Panc1 (cell line): Measurements from ENCODE around the gene SYAP1. TPM values are rescaled to one million over a fixed set of nuclear protein-coding genes. Genes with fewer than 3 reads are reported as not detected.

Experiments used
- ATAC-seq: fragments of 200-7000 bp; cut with Tn5 transposase; 2 replicates; pipeline ENCODE4 v1.9.1; 2020; ENCODE audit warnings: mild to moderate bottlenecking, moderate library complexity
- BruUV-seq: library from RNA; stranded (reverse); fragments of 400-500 nt; replicated peaks from 2 replicates; lab custom pipeline; 2021; lab: Mats Ljungman, UMichigan
- CTCF ChIA-PET: fragments of 300-600 bp; sonication (Branson Sonifier 250); formaldehyde crosslinking; loops from one replicate; lab custom pipeline; 2022; ENCODE audit warnings: antibody characterized with exemption; lab: Charles Lee
- POLR2A ChIA-PET: fragments of 300-600 bp; sonication (Branson Sonifier 250); formaldehyde crosslinking; loops from one replicate; lab custom pipeline; 2022; ENCODE audit warnings: antibody characterized with exemption; lab: Charles Lee
- DNase-seq: peaks from one replicate; pipeline ENCODE4 v3.0.0-alpha.2; 2010; ENCODE audit warnings: low read depth, low spot score
- H3K27ac ChIP-seq: 2 replicates; pipeline ENCODE4 v1.5.1; 2011; ENCODE audit warnings: mild to moderate bottlenecking, low read length, inconsistent platforms
- H3K27me3 ChIP-seq: fragments of 200-500 bp; sonication (Bioruptor generic); 2 replicates; pipeline ENCODE4 v1.6.0; 2014; ENCODE audit warnings: low read length, inconsistent platforms; ENCODE audit not compliant: control insufficient read depth, insufficient read depth
- H3K36me3 ChIP-seq: fragments of 200-500 bp; sonication (Bioruptor generic); 2 replicates; pipeline ENCODE4 v1.5.1; 2014; ENCODE audit warnings: inconsistent platforms, mild to moderate bottlenecking, low read length, moderate library complexity; ENCODE audit not compliant: control insufficient read depth, insufficient read depth
- H3K4me1 ChIP-seq: 2 replicates; pipeline ENCODE4 v1.5.1; 2011; ENCODE audit warnings: inconsistent platforms, mild to moderate bottlenecking, low read length, moderate library complexity; ENCODE audit not compliant: control insufficient read depth, insufficient read depth
- H3K4me3 ChIP-seq, 2 experiments: 2 replicates each; pipeline ENCODE4 v1.5.1; 2011 to 2012; ENCODE audit warnings: low read depth in 2 of 2, low read length in 2 of 2, mild to moderate bottlenecking in 2 of 2, inconsistent platforms in 1 of 2, moderate library complexity in 1 of 2
- H3K9me3 ChIP-seq: fragments of 200-500 bp; sonication (Bioruptor generic); 2 replicates; pipeline ENCODE4 v1.5.1; 2014; ENCODE audit warnings: low read depth, mild to moderate bottlenecking, inconsistent platforms, low read length, moderate library complexity; ENCODE audit not compliant: control insufficient read depth, insufficient read depth
- CTCF ChIP-seq: fragments of 450-650 bp; IDR thresholded peaks from 2 replicates; pipeline ENCODE4 v1.5.1; 2017; ENCODE audit warnings: mild to moderate bottlenecking
- POLR2AphosphoS5 ChIP-seq: IDR thresholded peaks from 2 replicates; pipeline ENCODE4 v1.6.1; 2012; ENCODE audit warnings: mild to moderate bottlenecking, low read depth, low read length, moderate library complexity
- REST ChIP-seq, 2 experiments: IDR thresholded peaks; 2 replicates each; pipeline ENCODE4 v1.6.1; 2011 to 2012; ENCODE audit warnings: low read depth in 2 of 2, control low read depth in 1 of 2, low read length in 1 of 2, mild to moderate bottlenecking in 1 of 2, moderate library complexity in 1 of 2; ENCODE audit not compliant: insufficient read depth in 1 of 2
- SIN3A ChIP-seq: IDR thresholded peaks from 2 replicates; pipeline ENCODE4 v1.6.1; 2012; ENCODE audit warnings: low read depth, mild to moderate bottlenecking, low read length, moderate library complexity, borderline replicate concordance; ENCODE audit not compliant: insufficient read depth
- TCF7L2 ChIP-seq: IDR thresholded peaks from 2 replicates; pipeline ENCODE4 v1.6.1; 2011; ENCODE audit warnings: mild to moderate bottlenecking, low read depth, low read length, inconsistent platforms
- in situ Hi-C: cut with HindIII; loops from 2 replicates; pipeline ENCODE4 v1.10.0; 2016; ENCODE audit warnings: low sequenced_read_pairs, low pct_unique_long_range_greater_than_20kb
- intact Hi-C: fragments of 100-400 bp; cut with micrococcal nuclease; formaldehyde crosslinking; loops from one replicate; pipeline ENCODE4 v1.10.0; 2022; ENCODE audit not compliant: unreplicated experiment
- total RNA-seq: library from RNA; stranded (reverse); gene quantifications from one replicate; pipeline ENCODE4 v1.2.1, GENCODE V29; 2021; ENCODE audit not compliant: unreplicated experiment

The SYAP1 gene
- total RNA-seq, 1 experiment from 2014 or later = 23.4 TPM

- Histone ChIP-seq H3K27ac (no peak overlapping the region), H3K4me1 (no peaks in the 10 kb centered on the region), H3K9me3 (no peaks in the 10 kb centered on the region), H3K4me3 (no peak overlapping the region), H3K27me3 (no peaks in the 10 kb centered on the region), H3K36me3 (peaks cover 2% of the 10 kb centered on the region; the same call in 1 of the 2 replicates)
- ATAC-seq = no peak
- in situ Hi-C loops (no loop called here), intact Hi-C loops (no loop called here)
- BruUV-seq = no TSS peak
- TF ChIP-seq SIN3A = no peak
- no peak for TF ChIP-seq REST (IDR thresholded peaks at IDR 0.05; ENCODE audit: insufficient read depth in 1 of 2, low read depth in 2 of 2, low read length in 1 of 2)
- TF ChIP-seq TCF7L2 = no peak
- no peak for TF ChIP-seq POLR2AphosphoS5
- no peak for TF ChIP-seq CTCF
- ChIA-PET CTCF (interaction anchor here (0.5 kb wide), 1 partner anchor 132 kb away, joined by 4 read pairs; no protein-coding TSS in a partner anchor), POLR2A (no interaction called here)
- DNase-seq = no peak
These were observed 24.4 kb downstream of the SYAP1 start for GRCh38 chrX:16743604-16744325.

- ChIA-PET POLR2A (no interaction called here), CTCF (no interaction called here)
These were observed 25.7 kb downstream of the SYAP1 start for GRCh38 chrX:16745102-16745501.

More at GRCh38 chrX:16745102-16745501, 25.7 kb downstream of the SYAP1 start:
- H3K4me1 ChIP-seq = no peaks in the 10 kb centered on the region
- TF ChIP-seq CTCF (no peak), POLR2AphosphoS5 (no peak)
- no peaks in the 10 kb centered on the region for H3K27me3 ChIP-seq
- H3K27ac ChIP-seq = no peak overlapping the region
- intact Hi-C loops = no loop called here
- no peak for DNase-seq
- ATAC-seq = no peak
- H3K36me3 ChIP-seq = 0 out of 2 replicates have a peak, but pooled peaks cover 2% of the 10 kb centered on the region
- no peak overlapping the region for H3K4me3 ChIP-seq
- in situ Hi-C loops = no loop called here
- H3K9me3 ChIP-seq = no peaks in the 10 kb centered on the region
- BruUV-seq = no TSS peak
